ENCODE results near the gene SPTBN1.

Gene SPTBN1

GRCh38 chr2:54531558-54531957, 75.4 kb downstream of the SPTBN1 start:
- DNase-seq, result no peak

GRCh38 chr2:54534221-54534620, 78.1 kb downstream of the SPTBN1 start:
- DNase-seq, result no peak

- DNase-seq, result no peak
Measured at GRCh38 chr2:54534625-54535024, 78.5 kb downstream of the SPTBN1 start.

- DNase-seq, result no peak
Measured at GRCh38 chr2:54535599-54536195, 79.6 kb downstream of the SPTBN1 start.

- no peak for DNase-seq
Measured at GRCh38 chr2:54536720-54537119, 80.6 kb downstream of the SPTBN1 start.

GRCh38 chr2:54538537-54538936, 82.4 kb downstream of the SPTBN1 start:
- DNase-seq, result no peak

GRCh38 chr2:54539683-54540082, 83.6 kb downstream of the SPTBN1 start:
- DNase-seq, result no peak

- no peak for DNase-seq
Measured at GRCh38 chr2:54540194-54540593, 84.1 kb downstream of the SPTBN1 start.

GRCh38 chr2:54541995-54542394, 85.9 kb downstream of the SPTBN1 start:
- DNase-seq, result no peak

GRCh38 chr2:54543733-54544396, 87.7 kb downstream of the SPTBN1 start:
- DNase-seq, result no peak

GRCh38 chr2:54545702-54546450, 89.7 kb downstream of the SPTBN1 start:
- DNase-seq, result no peak

GRCh38 chr2:54546518-54546917, 90.4 kb downstream of the SPTBN1 start:
- no peak for DNase-seq

GRCh38 chr2:54546923-54547720, 91.0 kb downstream of the SPTBN1 start:
- no peak for DNase-seq

GRCh38 chr2:54549430-54549829, 93.3 kb downstream of the SPTBN1 start:
- DNase-seq, result no peak

GRCh38 chr2:54549917-54550518, 93.9 kb downstream of the SPTBN1 start:
- DNase-seq, result no peak

GRCh38 chr2:54550547-54550946, 94.4 kb downstream of the SPTBN1 start:
- DNase-seq, result no peak

GRCh38 chr2:54551123-54551756, 95.1 kb downstream of the SPTBN1 start:
- no peak for DNase-seq

GRCh38 chr2:54553075-54553474, 96.9 kb downstream of the SPTBN1 start:
- DNase-seq, result no peak

GRCh38 chr2:54553775-54554174, 97.6 kb downstream of the SPTBN1 start:
- no peak for DNase-seq

GRCh38 chr2:54555318-54555837, 99.3 kb downstream of the SPTBN1 start:
- no peak for DNase-seq

GRCh38 chr2:54556621-54557121, 100.5 kb downstream of the SPTBN1 start:
- no peak for DNase-seq

GRCh38 chr2:54557211-54557600, 101.1 kb downstream of the SPTBN1 start:
- DNase-seq, result no peak

All from NCI-H2081 treated with DMSO at 0.1 percent for 48 hours (cell line).